Measurements from ENCODE around the gene ZNF770. TPM values are rescaled to one million over a fixed set of nuclear protein-coding genes. Genes with fewer than 3 reads are reported as not detected.

ZNF770 gene
- total and polyA plus RNA-seq, 10 of the 15 experiments (the other 5 are each of a cell fraction or from before 2014, with no cell fraction given), result 1.8 to 118 (median 26.0) TPM

DNA sequence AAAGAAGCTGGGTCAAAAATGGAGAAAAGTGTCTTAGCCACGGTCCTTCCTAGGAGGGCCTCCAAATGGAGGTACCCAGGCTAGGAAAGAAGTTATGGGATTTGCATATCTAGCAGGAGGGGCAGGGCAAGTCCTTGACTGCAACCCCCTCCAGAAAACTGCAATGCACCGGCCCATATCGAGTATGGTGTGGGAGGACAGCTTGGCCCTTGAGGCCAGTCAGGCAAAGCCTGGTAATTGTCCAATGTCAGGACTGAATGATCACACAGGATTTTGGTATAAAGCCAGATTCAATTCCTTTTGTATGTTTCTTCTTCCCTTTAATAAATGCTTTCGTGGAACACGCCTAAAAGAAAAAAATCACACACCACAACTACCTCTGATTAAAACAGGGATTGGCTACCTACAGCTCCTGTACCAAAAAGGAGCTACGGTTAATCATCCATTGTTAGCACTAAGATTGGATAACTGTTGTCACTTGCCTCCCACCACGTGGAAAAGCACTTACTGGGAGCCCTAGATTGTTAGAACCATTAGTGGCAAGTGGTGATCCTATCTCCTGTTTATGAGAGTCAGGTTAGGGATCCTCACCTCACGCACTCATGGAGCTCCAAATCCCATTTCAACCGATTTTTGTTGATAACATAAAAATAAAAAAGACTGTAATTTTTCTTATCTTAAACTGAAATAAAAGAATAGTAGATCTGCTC is 1.2 kb downstream of the ZNF770 start:
- ATAC-seq (peak; percentile 32), DNase-seq (ENCODE audit: low read depth, low spot score) (no peak), FAIRE-seq (no peak)
- intact Hi-C loops (cut with micrococcal nuclease; ENCODE audit: unreplicated experiment), result loop anchor here (10.0 kb wide), 1 partner anchor 148 kb away; no protein-coding TSS in a partner anchor
- peaks cover 0 to 14% of the 10 kb centered on the region in 2 experiments; a peak in 1 of 4 replicates for H3K36me3 ChIP-seq (ENCODE audit: control insufficient read depth in 2 of 2, insufficient read depth in 2 of 2, low read length in 1 of 2)
- H3K4me2 ChIP-seq (ENCODE audit: control insufficient read depth, insufficient read depth), result peak overlapping the region; percentile 95
- no peak overlapping the region for H2AFZ ChIP-seq (ENCODE audit: control insufficient read depth, low read depth, low read length)
- peak overlapping the region; percentile 96 for H3K27ac ChIP-seq (ENCODE audit: control insufficient read depth, insufficient read depth)
- in situ Hi-C loops (cut with MboI), result no loop called here
- peak overlapping the region; percentile 97 for H3K4me3 ChIP-seq
- ChIA-PET POLR2A (interaction anchor here (0.9 to 3.4 kb wide), 3 partner anchors 10 to 17 kb away, joined by 3 to 33 read pairs (median 8); partner anchors contain the start of gene AQR), CTCF (interaction anchor here (1.1 to 9.3 kb wide), 2 partner anchors 10 to 17 kb away, joined by 3 to 81 read pairs; partner anchors contain the start of gene AQR), SMC1A (ENCODE audit: uncharacterized antibody, unreplicated experiment) (interaction anchor here (1.7 to 2.9 kb wide), 3 partner anchors 10 to 17 kb away, joined by 4 to 10 read pairs (median 7); partner anchors contain the start of gene AQR), RAD21 (ENCODE audit: unreplicated experiment) (interaction anchor here (0.8 to 2.6 kb wide), 3 partner anchors 17 to 28 kb away, joined by 3 to 19 read pairs (median 10); partner anchors contain the start of gene AQR)
- H3K27me3 ChIP-seq (replicated peaks in 1 of 2; ENCODE audit: control insufficient read depth in 2 of 2, insufficient read depth in 2 of 2, low read length in 1 of 2), result no peaks in the 10 kb centered on the region
- H3K9ac ChIP-seq (ENCODE audit: control insufficient read depth, insufficient read depth, low read length), result peak overlapping the region; percentile 96
- H3K9me3 ChIP-seq (replicated peaks; ENCODE audit: control insufficient read depth, insufficient read depth, low read length), result no peaks in the 10 kb centered on the region
- H3K79me2 ChIP-seq (ENCODE audit: control insufficient read depth, insufficient read depth, low read length), result peaks cover 46% of the 10 kb centered on the region
- TF ChIP-seq CBX3 (IDR thresholded peaks at IDR 0.05; ENCODE audit: borderline replicate concordance, low read depth) (no peak), IRF4 (IDR thresholded peaks at IDR 0.05; ENCODE audit: low read depth, low read length) (no peak), MXI1 (IDR thresholded peaks at IDR 0.05; ENCODE audit: low read depth, low read length) (0 out of 2 replicates have a peak, but pooled peaks have one; percentile 13), ZNF24 (IDR thresholded peaks at IDR 0.05) (no peak), WRNIP1 (IDR thresholded peaks at IDR 0.05; ENCODE audit: borderline replicate concordance, low read depth, low read length) (0 out of 2 replicates have a peak, but pooled peaks have one; percentile 33), POU2F2 (IDR thresholded peaks at IDR 0.05; ENCODE audit: borderline replicate concordance, low read depth, low read length) (peak; percentile 57; the same call in 1 of the 3 replicates), TCF7 (IDR thresholded peaks at IDR 0.05; ENCODE audit: borderline replicate concordance) (no peak), FOXM1 (IDR thresholded peaks at IDR 0.05; ENCODE audit: low read depth, low read length) (no peak), RBBP5 (conservative IDR thresholded peaks at IDR 0.05) (no peak), NFXL1 (IDR thresholded peaks at IDR 0.05; ENCODE audit: borderline replicate concordance) (no peak)
- TF ChIP-seq, protein P1, sequence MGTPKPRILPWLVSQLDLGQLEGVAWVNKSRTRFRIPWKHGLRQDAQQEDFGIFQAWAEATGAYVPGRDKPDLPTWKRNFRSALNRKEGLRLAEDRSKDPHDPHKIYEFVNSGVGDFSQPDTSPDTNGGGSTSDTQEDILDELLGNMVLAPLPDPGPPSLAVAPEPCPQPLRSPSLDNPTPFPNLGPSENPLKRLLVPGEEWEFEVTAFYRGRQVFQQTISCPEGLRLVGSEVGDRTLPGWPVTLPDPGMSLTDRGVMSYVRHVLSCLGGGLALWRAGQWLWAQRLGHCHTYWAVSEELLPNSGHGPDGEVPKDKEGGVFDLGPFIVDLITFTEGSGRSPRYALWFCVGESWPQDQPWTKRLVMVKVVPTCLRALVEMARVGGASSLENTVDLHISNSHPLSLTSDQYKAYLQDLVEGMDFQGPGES (IDR thresholded peaks at IDR 0.05), result no peak
- TF ChIP-seq, protein P2, sequence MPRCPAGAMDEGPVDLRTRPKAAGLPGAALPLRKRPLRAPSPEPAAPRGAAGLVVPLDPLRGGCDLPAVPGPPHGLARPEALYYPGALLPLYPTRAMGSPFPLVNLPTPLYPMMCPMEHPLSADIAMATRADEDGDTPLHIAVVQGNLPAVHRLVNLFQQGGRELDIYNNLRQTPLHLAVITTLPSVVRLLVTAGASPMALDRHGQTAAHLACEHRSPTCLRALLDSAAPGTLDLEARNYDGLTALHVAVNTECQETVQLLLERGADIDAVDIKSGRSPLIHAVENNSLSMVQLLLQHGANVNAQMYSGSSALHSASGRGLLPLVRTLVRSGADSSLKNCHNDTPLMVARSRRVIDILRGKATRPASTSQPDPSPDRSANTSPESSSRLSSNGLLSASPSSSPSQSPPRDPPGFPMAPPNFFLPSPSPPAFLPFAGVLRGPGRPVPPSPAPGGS (IDR thresholded peaks at IDR 0.05; ENCODE audit: borderline replicate concordance, insufficient read depth, low read depth, low read length, poor library complexity, severe bottlenecking), result no peak
- H4K20me1 ChIP-seq (ENCODE audit: control insufficient read depth, insufficient read depth), result 0 out of 2 replicates have a peak, but pooled peaks cover 5% of the 10 kb centered on the region
- H3K4me1 ChIP-seq (ENCODE audit: control insufficient read depth, insufficient read depth, low read length), result peaks cover 14% of the 10 kb centered on the region
- 3% methylated on average over 9 of the region's 9 CpGs for WGBS (ENCODE audit: insufficient coverage, insufficient replicate concordance, low lambda C conversion rate, missing lambda C conversion rate)
- BruUV-seq (replicated peaks), result no TSS peak

All from GM12878 (cell line).